ENCODE data around the gene FAM181A. TPM values are rescaled to one million over a fixed set of nuclear protein-coding genes. Genes with fewer than 3 reads are reported as not detected.

FAM181A gene
- total and polyA plus RNA-seq, 2 experiments from 2014 or later = not detected

GRCh38 chr14:93977171-93977570 lies 50.0 kb downstream of the FAM181A start:
- H3K27me3 Mint-ChIP-seq (ENCODE audit: insufficient read depth, low read depth, poor library complexity) = peaks cover 12% of the 10 kb centered on the region
- Histone ChIP-seq H3K9me2 (ENCODE audit: insufficient read depth) (no peaks in the 10 kb centered on the region), H3F3A (replicated peaks; ENCODE audit: low read depth) (no peaks in the 10 kb centered on the region), H3K4me3 (no peak overlapping the region), H3K4me2 (no peak overlapping the region), H3K79me2 (replicated peaks; ENCODE audit: insufficient read depth) (no peaks in the 10 kb centered on the region), H3K36me3 (ENCODE audit: insufficient read depth) (no peaks in the 10 kb centered on the region), H3K27ac (ENCODE audit: low read depth) (no peak overlapping the region), H2AFZ (no peak overlapping the region), H3K27me3 (ENCODE audit: insufficient read depth) (no peaks in the 10 kb centered on the region), H4K20me1 (replicated peaks; ENCODE audit: insufficient read depth) (no peaks in the 10 kb centered on the region), H3K4me1 (ENCODE audit: insufficient read depth) (no peaks in the 10 kb centered on the region; the same call in 1 of the 2 replicates)
- H3K4me3 Mint-ChIP-seq = no peak overlapping the region
- no peak overlapping the region for H3K27ac Mint-ChIP-seq
- peaks cover 12% of the 10 kb centered on the region for H3K4me1 Mint-ChIP-seq
- ATAC-seq = no peak
- TF ChIP-seq NANOG (IDR thresholded peaks at IDR 0.05; ENCODE audit: borderline replicate concordance) (no peak), ZNF331 (CRISPR knock-in tag; IDR thresholded peaks at IDR 0.05; ENCODE audit: low read depth) (no peak)
- no peaks in the 10 kb centered on the region for H3K36me3 Mint-ChIP-seq (ENCODE audit: low read depth)
- DNase-seq (ENCODE audit: low spot score) = no peak
- no peaks in the 10 kb centered on the region for H3K9me3 Mint-ChIP-seq

DNA sequence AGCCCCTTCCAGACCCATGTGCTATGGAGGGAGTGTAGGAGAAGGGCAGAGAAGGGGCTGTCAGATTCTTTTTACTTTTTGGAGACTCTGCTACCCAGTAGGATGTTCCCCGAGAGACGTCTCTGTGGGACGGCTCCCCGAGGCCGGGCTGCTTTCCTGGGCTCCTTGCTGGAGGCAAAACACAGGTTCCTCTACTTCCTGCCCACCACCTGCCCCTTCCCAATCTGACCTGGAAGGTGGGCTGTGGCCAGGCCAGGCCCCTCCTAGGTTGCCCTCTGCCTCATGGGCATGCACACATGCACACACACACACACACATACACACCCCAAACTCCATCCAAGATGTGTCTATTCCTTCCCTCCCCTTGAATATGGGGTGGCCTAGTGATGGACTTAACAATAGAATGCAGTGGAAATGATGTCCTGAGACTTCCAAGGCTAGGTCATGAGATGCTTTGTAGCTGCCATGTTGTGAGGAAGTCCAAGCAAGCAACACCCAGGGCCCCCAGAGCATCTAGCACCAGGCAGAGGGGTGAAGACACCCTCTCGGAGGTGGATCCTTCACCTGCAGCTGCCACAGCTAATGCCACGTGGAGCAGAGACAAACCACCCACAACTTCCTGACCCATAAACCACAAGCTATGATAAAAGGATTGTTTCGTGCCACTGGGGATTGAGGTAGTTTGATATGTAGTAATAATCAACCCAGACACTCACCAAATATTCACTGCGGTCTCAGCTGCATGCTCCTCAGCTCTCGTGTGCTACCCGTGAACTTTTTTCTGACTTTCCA lies 50.8 kb downstream of the FAM181A start:
- H3K27ac Mint-ChIP-seq = no peak overlapping the region
- Histone ChIP-seq H3K4me1 (ENCODE audit: insufficient read depth) (no peaks in the 10 kb centered on the region; the same call in 1 of the 2 replicates), H3K9me2 (ENCODE audit: insufficient read depth) (no peaks in the 10 kb centered on the region), H4K20me1 (replicated peaks; ENCODE audit: insufficient read depth) (no peaks in the 10 kb centered on the region), H3F3A (replicated peaks; ENCODE audit: low read depth) (no peaks in the 10 kb centered on the region), H2AFZ (no peak overlapping the region), H3K4me2 (no peak overlapping the region), H3K4me3 (no peak overlapping the region), H3K27me3 (ENCODE audit: insufficient read depth) (no peaks in the 10 kb centered on the region), H3K79me2 (replicated peaks; ENCODE audit: insufficient read depth) (no peaks in the 10 kb centered on the region), H3K36me3 (ENCODE audit: insufficient read depth) (no peaks in the 10 kb centered on the region), H3K27ac (ENCODE audit: low read depth) (no peak overlapping the region)
- H3K4me1 Mint-ChIP-seq = peaks cover 12% of the 10 kb centered on the region
- DNase-seq (ENCODE audit: low spot score) (no peak), ATAC-seq (no peak)
- no peak overlapping the region for H3K4me3 Mint-ChIP-seq
- H3K27me3 Mint-ChIP-seq (ENCODE audit: insufficient read depth, low read depth, poor library complexity) = peaks cover 12% of the 10 kb centered on the region
- no peaks in the 10 kb centered on the region for H3K36me3 Mint-ChIP-seq (ENCODE audit: low read depth)
- no peaks in the 10 kb centered on the region for H3K9me3 Mint-ChIP-seq
- TF ChIP-seq ZNF114 (CRISPR knock-in tag; IDR thresholded peaks at IDR 0.05) (no peak), EZH2phosphoT487 (IDR thresholded peaks at IDR 0.05; ENCODE audit: unreplicated experiment) (no peak), POLR2AphosphoS5 (IDR thresholded peaks at IDR 0.05; ENCODE audit: low read depth) (no peak), JUNB (IDR thresholded peaks at IDR 0.05; ENCODE audit: unreplicated experiment) (no peak), ZNF462 (CRISPR knock-in tag; IDR thresholded peaks at IDR 0.05) (no peak), NANOG (IDR thresholded peaks at IDR 0.05; ENCODE audit: borderline replicate concordance) (no peak), STAT1 (IDR thresholded peaks at IDR 0.05; ENCODE audit: unreplicated experiment) (no peak), ZNF331 (CRISPR knock-in tag; IDR thresholded peaks at IDR 0.05; ENCODE audit: low read depth) (no peak), CREB1 (CRISPR knock-in tag; IDR thresholded peaks at IDR 0.05; ENCODE audit: low read depth) (no peak), EZH2 (IDR thresholded peaks at IDR 0.05; ENCODE audit: low read depth, unreplicated experiment) (no peak)
- TF ChIP-seq, protein P1, sequence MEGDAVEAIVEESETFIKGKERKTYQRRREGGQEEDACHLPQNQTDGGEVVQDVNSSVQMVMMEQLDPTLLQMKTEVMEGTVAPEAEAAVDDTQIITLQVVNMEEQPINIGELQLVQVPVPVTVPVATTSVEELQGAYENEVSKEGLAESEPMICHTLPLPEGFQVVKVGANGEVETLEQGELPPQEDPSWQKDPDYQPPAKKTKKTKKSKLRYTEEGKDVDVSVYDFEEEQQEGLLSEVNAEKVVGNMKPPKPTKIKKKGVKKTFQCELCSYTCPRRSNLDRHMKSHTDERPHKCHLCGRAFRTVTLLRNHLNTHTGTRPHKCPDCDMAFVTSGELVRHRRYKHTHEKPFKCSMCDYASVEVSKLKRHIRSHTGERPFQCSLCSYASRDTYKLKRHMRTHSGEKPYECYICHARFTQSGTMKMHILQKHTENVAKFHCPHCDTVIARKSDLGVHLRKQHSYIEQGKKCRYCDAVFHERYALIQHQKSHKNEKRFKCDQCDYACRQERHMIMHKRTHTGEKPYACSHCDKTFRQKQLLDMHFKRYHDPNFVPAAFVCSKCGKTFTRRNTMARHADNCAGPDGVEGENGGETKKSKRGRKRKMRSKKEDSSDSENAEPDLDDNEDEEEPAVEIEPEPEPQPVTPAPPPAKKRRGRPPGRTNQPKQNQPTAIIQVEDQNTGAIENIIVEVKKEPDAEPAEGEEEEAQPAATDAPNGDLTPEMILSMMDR (conservative IDR thresholded peaks at IDR 0.05; ENCODE audit: low read depth in 2 of 2) = no peak
- TF ChIP-seq, protein P2, sequence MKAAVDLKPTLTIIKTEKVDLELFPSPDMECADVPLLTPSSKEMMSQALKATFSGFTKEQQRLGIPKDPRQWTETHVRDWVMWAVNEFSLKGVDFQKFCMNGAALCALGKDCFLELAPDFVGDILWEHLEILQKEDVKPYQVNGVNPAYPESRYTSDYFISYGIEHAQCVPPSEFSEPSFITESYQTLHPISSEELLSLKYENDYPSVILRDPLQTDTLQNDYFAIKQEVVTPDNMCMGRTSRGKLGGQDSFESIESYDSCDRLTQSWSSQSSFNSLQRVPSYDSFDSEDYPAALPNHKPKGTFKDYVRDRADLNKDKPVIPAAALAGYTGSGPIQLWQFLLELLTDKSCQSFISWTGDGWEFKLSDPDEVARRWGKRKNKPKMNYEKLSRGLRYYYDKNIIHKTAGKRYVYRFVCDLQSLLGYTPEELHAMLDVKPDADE (IDR thresholded peaks at IDR 0.05) = no peak
